ENCODE data around the gene MMADHC.

- no peak for TF ChIP-seq POLR2AphosphoS5 (IDR thresholded peaks at IDR 0.05)
- TF ChIP-seq, protein P1, sequence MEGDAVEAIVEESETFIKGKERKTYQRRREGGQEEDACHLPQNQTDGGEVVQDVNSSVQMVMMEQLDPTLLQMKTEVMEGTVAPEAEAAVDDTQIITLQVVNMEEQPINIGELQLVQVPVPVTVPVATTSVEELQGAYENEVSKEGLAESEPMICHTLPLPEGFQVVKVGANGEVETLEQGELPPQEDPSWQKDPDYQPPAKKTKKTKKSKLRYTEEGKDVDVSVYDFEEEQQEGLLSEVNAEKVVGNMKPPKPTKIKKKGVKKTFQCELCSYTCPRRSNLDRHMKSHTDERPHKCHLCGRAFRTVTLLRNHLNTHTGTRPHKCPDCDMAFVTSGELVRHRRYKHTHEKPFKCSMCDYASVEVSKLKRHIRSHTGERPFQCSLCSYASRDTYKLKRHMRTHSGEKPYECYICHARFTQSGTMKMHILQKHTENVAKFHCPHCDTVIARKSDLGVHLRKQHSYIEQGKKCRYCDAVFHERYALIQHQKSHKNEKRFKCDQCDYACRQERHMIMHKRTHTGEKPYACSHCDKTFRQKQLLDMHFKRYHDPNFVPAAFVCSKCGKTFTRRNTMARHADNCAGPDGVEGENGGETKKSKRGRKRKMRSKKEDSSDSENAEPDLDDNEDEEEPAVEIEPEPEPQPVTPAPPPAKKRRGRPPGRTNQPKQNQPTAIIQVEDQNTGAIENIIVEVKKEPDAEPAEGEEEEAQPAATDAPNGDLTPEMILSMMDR (IDR thresholded peaks at IDR 0.05): peak in 2 of 3 donors; percentile 31 to 44
These were observed 13.8 kb downstream of the MMADHC start for GRCh38 chr2:149573760-149574159.
